HepG2 (cell line): ENCODE measurements around the gene TMEM151A. TPM values are rescaled to one million over a fixed set of nuclear protein-coding genes. Genes with fewer than 3 reads are reported as not detected.

Experiments
- ARNT2 ChIP-seq: sonication (generic); formaldehyde crosslinking; IDR thresholded peaks from 2 replicates; pipeline ENCODE4 v1.8.0; 2022; ENCODE audit warnings: mild to moderate bottlenecking, low read depth, missing genetic modification reagents, moderate library complexity
- CHD4 ChIP-seq: fragments of 200-600 bp; sonication (generic); IDR thresholded peaks from 2 replicates; pipeline ENCODE4 v1.7.0; 2017; ENCODE audit warnings: mild to moderate bottlenecking, low read length, borderline replicate concordance
- ESRRA ChIP-seq: sonication (generic); formaldehyde crosslinking; IDR thresholded peaks from 2 replicates; pipeline ENCODE4 v1.5.1; 2020; ENCODE audit warnings: mild to moderate bottlenecking, low read depth, missing genetic modification reagents
- FOXK2 ChIP-seq: fragments of 450-650 bp; IDR thresholded peaks from 2 replicates; pipeline ENCODE4 v1.6.1; 2016
- GATAD1 ChIP-seq: IDR thresholded peaks from 2 replicates; pipeline ENCODE4 v1.6.1; 2016; ENCODE audit warnings: missing genetic modification reagents, missing compliant biosample characterization
- GMEB1 ChIP-seq: sonication (generic); formaldehyde crosslinking; IDR thresholded peaks from 2 replicates; pipeline ENCODE4 v1.5.1; 2020; ENCODE audit warnings: missing genetic modification reagents, mild to moderate bottlenecking, borderline replicate concordance
- KDM2A ChIP-seq: sonication (generic); formaldehyde crosslinking; IDR thresholded peaks from 2 replicates; pipeline ENCODE4 v1.4.0; 2020; ENCODE audit warnings: low read depth, missing genetic modification reagents, borderline replicate concordance
- KDM5A ChIP-seq: fragments of 200-600 bp; sonication (generic); IDR thresholded peaks from 2 replicates; pipeline ENCODE4 v1.7.0; 2018; ENCODE audit warnings: antibody characterized with exemption, mild to moderate bottlenecking, low read length, borderline replicate concordance
- TAF15 ChIP-seq: fragments of 200-400 bp; formaldehyde crosslinking; IDR thresholded peaks from one replicate; pipeline ENCODE4 v1.6.1; 2018; ENCODE audit warnings: mild to moderate bottlenecking, low read depth, low read length; ENCODE audit not compliant: poor library complexity, severe bottlenecking
- TOE1 ChIP-seq: sonication (generic); formaldehyde crosslinking; IDR thresholded peaks from 2 replicates; pipeline ENCODE4 v1.4.0; 2020; ENCODE audit warnings: mild to moderate bottlenecking, missing genetic modification reagents
- TRAFD1 ChIP-seq: sonication (generic); formaldehyde crosslinking; IDR thresholded peaks from 2 replicates; pipeline ENCODE4 v1.5.1; 2020; ENCODE audit warnings: missing genetic modification reagents, mild to moderate bottlenecking, borderline replicate concordance
- ZFY ChIP-seq: sonication (generic); formaldehyde crosslinking; IDR thresholded peaks from 2 replicates; pipeline ENCODE4 v1.4.0; 2020; ENCODE audit warnings: missing genetic modification reagents
- ZHX2 ChIP-seq, 2 experiments: sonication (generic) in 1 of 2; formaldehyde crosslinking in 1 of 2; IDR thresholded peaks; 2 replicates each; pipeline versions ENCODE4 v1.6.1 to v1.9.0; 2014 to 2022; ENCODE audit warnings: antibody characterized with exemption in 1 of 2, borderline replicate concordance in 1 of 2, inconsistent platforms in 1 of 2, low read depth in 1 of 2, missing genetic modification reagents in 1 of 2
- ZNF326 ChIP-seq: sonication (generic); formaldehyde crosslinking; IDR thresholded peaks from 2 replicates; pipeline ENCODE4 v1.4.0; 2020; ENCODE audit warnings: missing genetic modification reagents, borderline replicate concordance
- ZNF333 ChIP-seq: sonication (generic); formaldehyde crosslinking; IDR thresholded peaks from 2 replicates; pipeline ENCODE4 v1.4.0; 2020; ENCODE audit warnings: mild to moderate bottlenecking, missing genetic modification reagents, borderline replicate concordance
- ZNF350 ChIP-seq: sonication (generic); formaldehyde crosslinking; IDR thresholded peaks from 2 replicates; pipeline ENCODE4 v1.4.0; 2020; ENCODE audit warnings: mild to moderate bottlenecking, low read depth, missing genetic modification reagents, borderline replicate concordance
- polyA plus RNA-seq, 8 experiments: library from polyadenylated mRNA; depleted of rRNA in 3 of 8; stranded (reverse) in 7 of 8; unstranded in 1 of 8; fragments of >200 nt; fragmentation: Illumina TruSeq in 4 of 8; extraction: Trizol in 4 of 8; gene quantifications; 2 replicates each; pipeline versions ENCODE4 v1.2.1 to v1.2.3, GENCODE V29; 2011 to 2016; ENCODE audit warnings: low read depth in 4 of 8, missing spikeins in 1 of 8, mixed read lengths in 1 of 8; ENCODE audit not compliant: insufficient read depth in 1 of 8
- total RNA-seq, 5 experiments: library from RNA; depleted of rRNA; stranded (reverse); fragments of >200 nt; fragmentation: Illumina TruSeq; extraction: Trizol; gene quantifications; 2 replicates each; pipeline ENCODE4 v1.2.3, GENCODE V29; 2016; ENCODE audit warnings: low read depth in 1 of 5
- TF ChIP-seq, protein P1 (sequence below): IDR thresholded peaks from 2 replicates; pipeline ENCODE4 v1.6.1; 2016; ENCODE audit warnings: low read depth, control low read depth

Gene TMEM151A
- total and polyA plus RNA-seq, 2 of the 13 experiments (the other 11 are each of a cell fraction or from before 2014, with no cell fraction given) = 0.18 to 0.33 TPM

- TF ChIP-seq ZHX2 (IDR thresholded peaks at IDR 0.05; ENCODE audit: low read depth) (no peak), ZHX2 (CRISPR knock-in tag; IDR thresholded peaks at IDR 0.05; ENCODE audit: borderline replicate concordance) (no peak), ZFY (CRISPR knock-in tag) (peak; percentile 6; the same call in 1 of the 2 replicates), KDM2A (CRISPR knock-in tag) (no peak), ESRRA (CRISPR knock-in tag) (no peak), TRAFD1 (no peak), GATAD1 (CRISPR knock-in tag) (no peak), FOXK2 (no peak), TOE1 (no peak), TAF15 (no peak), KDM5A (no peak; the same call in none of the 2 replicates), CHD4 (0 out of 2 replicates have a peak, but pooled peaks have one; percentile 50), ARNT2 (no peak), ZNF350 (CRISPR knock-in tag) (no peak), ZNF326 (CRISPR knock-in tag) (no peak), GMEB1 (no peak), ZNF333 (CRISPR knock-in tag) (no peak)
- TF ChIP-seq, protein P1, sequence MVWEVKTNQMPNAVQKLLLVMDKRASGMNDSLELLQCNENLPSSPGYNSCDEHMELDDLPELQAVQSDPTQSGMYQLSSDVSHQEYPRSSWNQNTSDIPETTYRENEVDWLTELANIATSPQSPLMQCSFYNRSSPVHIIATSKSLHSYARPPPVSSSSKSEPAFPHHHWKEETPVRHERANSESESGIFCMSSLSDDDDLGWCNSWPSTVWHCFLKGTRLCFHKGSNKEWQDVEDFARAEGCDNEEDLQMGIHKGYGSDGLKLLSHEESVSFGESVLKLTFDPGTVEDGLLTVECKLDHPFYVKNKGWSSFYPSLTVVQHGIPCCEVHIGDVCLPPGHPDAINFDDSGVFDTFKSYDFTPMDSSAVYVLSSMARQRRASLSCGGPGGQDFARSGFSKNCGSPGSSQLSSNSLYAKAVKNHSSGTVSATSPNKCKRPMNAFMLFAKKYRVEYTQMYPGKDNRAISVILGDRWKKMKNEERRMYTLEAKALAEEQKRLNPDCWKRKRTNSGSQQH (CRISPR knock-in tag) = no peak
Measured at GRCh38 chr11:66268952-66269905, 22.5 kb upstream of the TMEM151A start (continued).
